ENCODE results near the gene STOML1. TPM values are rescaled to one million over a fixed set of nuclear protein-coding genes. Genes with fewer than 3 reads are reported as not detected.

Gene STOML1
- total RNA-seq, 4 donors from 2014 or later: 16.6 to 29.1 (median 21.5) TPM

DNA sequence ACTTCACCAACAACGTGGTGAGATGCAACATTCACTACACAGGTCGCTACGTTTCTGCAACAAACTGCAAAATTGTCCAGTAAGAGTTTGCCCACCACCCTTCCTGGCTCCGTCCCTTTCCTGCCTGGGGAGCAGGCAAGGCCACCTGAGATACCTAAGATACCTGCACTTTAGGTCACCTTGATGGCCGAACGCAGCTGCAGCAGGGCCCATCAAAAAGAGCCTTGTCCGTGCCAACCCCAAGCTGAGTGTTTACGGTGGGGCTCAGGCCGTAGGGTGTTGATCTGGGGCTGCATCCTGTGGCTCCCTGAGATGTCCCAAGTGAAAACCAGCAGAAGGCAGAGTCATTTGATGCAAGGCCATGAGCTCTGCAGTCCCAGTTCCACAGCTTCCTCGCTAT is 42.6 kb downstream of the STOML1 start:
- Histone ChIP-seq H3K4me1 (peaks cover 0 to 44% (median 23%) of the 10 kb centered on the region in 4 donors), H3K9me3 (no peaks in the 10 kb centered on the region), H3K27me3 (no peaks in the 10 kb centered on the region), H3K4me3 (no peak overlapping the region), H3K27ac (no peak overlapping the region), H3K36me3 (peaks cover 0 to 13% (median 0%) of the 10 kb centered on the region in 3 donors)
- no peak for TF ChIP-seq EP300 (IDR thresholded peaks at IDR 0.05)
- WGBS, 2 donors: 92 to 94% methylated on average over 10 of the region's 10 CpGs
- DNase-seq (ENCODE audit: low spot score in 2 of 2): no peak

DNA sequence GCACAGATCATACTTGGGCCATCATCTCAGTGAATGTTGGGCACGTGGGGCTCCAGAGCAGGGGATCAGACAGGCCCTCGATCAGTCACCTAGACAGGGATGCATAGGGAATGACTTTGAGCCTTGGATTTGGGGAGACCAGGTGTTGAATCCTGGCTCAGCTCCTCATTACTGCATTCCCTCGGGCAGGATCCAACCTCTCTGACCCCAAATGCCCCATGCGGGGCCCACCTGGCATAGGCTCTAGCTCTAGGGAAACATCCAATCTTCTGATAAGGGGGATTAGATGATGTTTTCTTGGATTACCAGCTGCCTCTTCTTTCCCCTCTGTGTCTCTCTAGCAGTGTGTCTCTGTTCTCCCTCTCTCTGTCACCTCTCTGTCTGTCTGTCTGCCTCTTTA is 43.1 kb downstream of the STOML1 start:
- Histone ChIP-seq H3K27ac (no peak overlapping the region), H3K36me3 (peaks cover 0 to 13% (median 0%) of the 10 kb centered on the region in 3 donors), H3K4me1 (peaks cover 0 to 41% (median 23%) of the 10 kb centered on the region in 4 donors), H3K27me3 (no peaks in the 10 kb centered on the region), H3K4me3 (no peak overlapping the region), H3K9me3 (no peaks in the 10 kb centered on the region)
- TF ChIP-seq, protein P1, sequence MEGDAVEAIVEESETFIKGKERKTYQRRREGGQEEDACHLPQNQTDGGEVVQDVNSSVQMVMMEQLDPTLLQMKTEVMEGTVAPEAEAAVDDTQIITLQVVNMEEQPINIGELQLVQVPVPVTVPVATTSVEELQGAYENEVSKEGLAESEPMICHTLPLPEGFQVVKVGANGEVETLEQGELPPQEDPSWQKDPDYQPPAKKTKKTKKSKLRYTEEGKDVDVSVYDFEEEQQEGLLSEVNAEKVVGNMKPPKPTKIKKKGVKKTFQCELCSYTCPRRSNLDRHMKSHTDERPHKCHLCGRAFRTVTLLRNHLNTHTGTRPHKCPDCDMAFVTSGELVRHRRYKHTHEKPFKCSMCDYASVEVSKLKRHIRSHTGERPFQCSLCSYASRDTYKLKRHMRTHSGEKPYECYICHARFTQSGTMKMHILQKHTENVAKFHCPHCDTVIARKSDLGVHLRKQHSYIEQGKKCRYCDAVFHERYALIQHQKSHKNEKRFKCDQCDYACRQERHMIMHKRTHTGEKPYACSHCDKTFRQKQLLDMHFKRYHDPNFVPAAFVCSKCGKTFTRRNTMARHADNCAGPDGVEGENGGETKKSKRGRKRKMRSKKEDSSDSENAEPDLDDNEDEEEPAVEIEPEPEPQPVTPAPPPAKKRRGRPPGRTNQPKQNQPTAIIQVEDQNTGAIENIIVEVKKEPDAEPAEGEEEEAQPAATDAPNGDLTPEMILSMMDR (IDR thresholded peaks at IDR 0.05): no peak
- TF ChIP-seq EP300 (IDR thresholded peaks at IDR 0.05): no peak
- no peak for TF ChIP-seq POLR2A (IDR thresholded peaks at IDR 0.05)
- DNase-seq (ENCODE audit: low spot score in 2 of 2): no peak
- WGBS, 2 donors: 74 to 76% methylated on average over 4 of the region's 4 CpGs

DNA sequence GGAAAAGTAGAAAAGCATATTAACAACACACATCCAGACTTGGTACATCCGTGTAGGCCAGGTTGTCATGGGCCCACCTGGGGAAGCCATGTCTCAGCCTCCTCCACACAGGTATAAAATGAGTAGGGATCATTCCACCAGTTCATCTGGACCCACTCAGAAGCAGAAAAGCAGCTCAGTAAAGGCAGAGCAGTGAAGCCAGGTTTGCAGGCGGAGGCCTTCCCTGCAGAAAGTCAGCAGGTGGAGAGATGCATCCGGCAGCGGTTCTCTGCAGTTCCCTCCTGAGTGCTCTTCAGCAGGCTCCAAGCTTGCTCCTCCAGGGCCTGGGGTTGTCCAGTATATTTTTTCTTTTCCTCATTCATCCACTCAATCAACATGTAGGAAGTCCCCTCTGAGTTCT is 43.7 kb downstream of the STOML1 start:
- Histone ChIP-seq H3K4me3 (no peak overlapping the region), H3K27ac (no peak overlapping the region), H3K27me3 (no peaks in the 10 kb centered on the region), H3K4me1 (peaks cover 0 to 36% (median 23%) of the 10 kb centered on the region in 4 donors), H3K36me3 (peaks cover 0 to 13% (median 0%) of the 10 kb centered on the region in 3 donors), H3K9me3 (no peaks in the 10 kb centered on the region)
- TF ChIP-seq, protein P1 (IDR thresholded peaks at IDR 0.05): no peak
- TF ChIP-seq EP300 (IDR thresholded peaks at IDR 0.05) (no peak), POLR2A (IDR thresholded peaks at IDR 0.05) (no peak)
- DNase-seq (ENCODE audit: low spot score in 2 of 2): no peak
- 92 to 96% methylated on average over 4 of the region's 4 CpGs for WGBS, 2 donors

DNA sequence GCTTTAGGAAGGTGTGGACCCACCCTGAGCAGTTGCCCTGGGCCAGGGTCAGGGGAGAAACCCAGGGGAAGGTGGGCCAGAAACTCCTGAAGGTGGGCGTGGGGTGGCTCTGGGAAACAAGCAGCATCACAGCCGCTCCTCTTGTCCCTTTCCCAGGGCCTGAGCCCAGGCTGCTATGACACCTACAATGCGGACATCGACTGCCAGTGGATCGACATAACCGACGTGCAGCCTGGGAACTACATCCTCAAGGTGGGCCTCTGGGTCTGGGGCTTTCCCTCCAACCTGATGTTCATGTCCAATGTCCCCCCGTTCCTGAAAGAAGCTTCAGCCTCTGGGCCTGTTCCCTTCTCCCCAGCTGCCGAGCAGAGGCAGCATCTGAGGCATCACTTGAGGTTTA is 44.4 kb downstream of the STOML1 start:
- no peaks in the 10 kb centered on the region for H3K9me3 ChIP-seq
- H3K4me3 ChIP-seq: no peak overlapping the region
- H3K4me1 ChIP-seq: peaks cover 0 to 30% (median 21%) of the 10 kb centered on the region in 4 donors
- no peak for DNase-seq (ENCODE audit: low spot score in 2 of 2)
- H3K27ac ChIP-seq: no peak overlapping the region
- peaks cover 0 to 13% (median 0%) of the 10 kb centered on the region in 3 donors for H3K36me3 ChIP-seq
- no peaks in the 10 kb centered on the region for H3K27me3 ChIP-seq
- TF ChIP-seq POLR2A (IDR thresholded peaks at IDR 0.05) (no peak), EP300 (IDR thresholded peaks at IDR 0.05) (no peak)
- TF ChIP-seq, protein P1 (IDR thresholded peaks at IDR 0.05): no peak
- WGBS, 2 donors: 92 to 94% methylated on average over 5 to 9 of the region's 9 CpGs

DNA sequence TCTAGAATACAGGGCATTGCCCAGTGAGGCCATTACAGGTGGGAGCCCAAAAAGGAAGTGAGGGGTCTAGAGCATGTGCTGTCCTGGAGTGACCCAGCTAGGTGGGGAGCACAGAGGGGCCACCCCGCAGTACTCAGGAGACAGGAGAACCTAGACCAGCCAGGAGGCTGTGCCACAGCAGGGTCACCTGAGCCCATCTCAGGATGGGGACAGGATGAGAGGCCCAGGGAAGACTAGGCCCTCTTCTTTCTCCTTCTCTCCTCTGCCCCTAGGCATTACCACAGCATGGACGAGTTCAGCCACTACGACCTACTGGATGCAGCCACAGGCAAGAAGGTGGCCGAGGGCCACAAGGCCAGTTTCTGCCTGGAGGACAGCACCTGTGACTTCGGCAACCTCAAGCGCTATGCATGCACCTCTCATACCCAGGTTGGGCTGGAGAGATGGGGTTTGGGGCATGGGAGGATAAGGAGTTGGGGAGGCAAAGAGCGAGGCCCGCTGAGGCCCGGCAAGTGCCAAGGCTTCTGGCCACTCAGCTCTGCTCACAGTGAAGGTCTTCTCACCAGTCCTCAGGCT is 45.2 kb downstream of the STOML1 start:
- Histone ChIP-seq H3K27me3 (no peaks in the 10 kb centered on the region), H3K36me3 (peaks cover 0 to 13% (median 0%) of the 10 kb centered on the region in 3 donors), H3K9me3 (no peaks in the 10 kb centered on the region), H3K4me1 (peaks cover 0 to 30% (median 13%) of the 10 kb centered on the region in 4 donors), H3K27ac (no peak overlapping the region), H3K4me3 (no peak overlapping the region)
- TF ChIP-seq POLR2A (IDR thresholded peaks at IDR 0.05) (no peak), EP300 (IDR thresholded peaks at IDR 0.05) (no peak)
- TF ChIP-seq, protein P1 (IDR thresholded peaks at IDR 0.05): no peak
- 94% methylated on average over 8 to 9 of the region's 9 CpGs for WGBS, 2 donors
- no peak for DNase-seq (ENCODE audit: low spot score in 2 of 2)
